Adrenal gland (tissue), 12 donors: Measurements from ENCODE around the gene MILR1. TPM values are rescaled to one million over a fixed set of nuclear protein-coding genes. Genes with fewer than 3 reads are reported as not detected.

Experiments used
- DNase-seq, 7 donors: peaks; one replicate each; pipeline ENCODE4 v3.0.0-alpha.2; 2019 to 2020
- H3K27ac ChIP-seq, 5 donors: fragments of 200-600 bp; sonication (generic) in 4 of 5; 1 replicate in 3 of 5; 2 replicates in 2 of 5; pipeline versions ENCODE4 v1.5.1 to v1.8.0; 2016 to 2020; ENCODE audit warnings: mild to moderate bottlenecking in 1 of 5
- H3K27me3 ChIP-seq: fragments of 200-600 bp; 2 replicates; pipeline ENCODE4 v1.8.0; 2021
- H3K36me3 ChIP-seq, 2 donors: fragments of 200-600 bp; replicated peaks in 1 of 2; 1 replicate in 1 of 2; 2 replicates in 1 of 2; pipeline versions ENCODE4 v1.5.1 to v1.8.0; 2018 to 2022
- H3K4me1 ChIP-seq, 2 donors: fragments of 200-600 bp; replicated peaks in 1 of 2; 1 replicate in 1 of 2; 2 replicates in 1 of 2; pipeline versions ENCODE4 v1.5.1 to v1.8.0; 2018 to 2021
- H3K4me3 ChIP-seq, 4 donors: fragments of 200-600 bp; sonication (generic) in 3 of 4; one replicate each; pipeline ENCODE4 v1.5.1; 2016 to 2018
- H3K9me3 ChIP-seq, 3 donors: fragments of 200-600 bp; sonication (generic) in 1 of 3; replicated peaks in 1 of 3; 1 replicate in 2 of 3; 2 replicates in 1 of 3; pipeline versions ENCODE4 v1.5.1 to v1.8.0; 2016 to 2021
- CTCF ChIP-seq, 6 experiments: fragments of 450-650 bp in 4 of 6; fragments of 200-600 bp in 2 of 6; sonication (generic) in 1 of 6; IDR thresholded peaks; 1 replicate in 5 of 6; 2 replicates in 1 of 6; pipeline versions ENCODE4 v1.5.1 to v1.8.0; 2016 to 2021; ENCODE audit warnings: antibody characterized with exemption in 6 of 6, mild to moderate bottlenecking in 2 of 6, moderate library complexity in 1 of 6
- POLR2A ChIP-seq, 2 donors: fragments of 450-650 bp; IDR thresholded peaks; one replicate each; pipeline ENCODE4 v1.6.1; 2017; ENCODE audit warnings: antibody characterized with exemption in 2 of 2, mild to moderate bottlenecking in 2 of 2, moderate library complexity in 1 of 2
- WGBS, 4 donors: extraction: QIAGEN DNeasy Blood & Tissue Kit in 2 of 4; methylation state at CpG; one replicate each; pipeline versions ENCODE4 v1.1.5 to v1.1.7; 2013 to 2017; 5-methylcytosine and 5-hydroxymethylcytosine counted together
- intact Hi-C, 2 donors: fragments of 100-400 bp; cut with DNase I; formaldehyde crosslinking; loops; one replicate each; pipeline versions ENCODE4 v1.14.1 to v1.15.0; 2022 to 2023
- polyA plus RNA-seq, 3 donors: library from polyadenylated mRNA; stranded (reverse); fragments of 200-250 nt in 2 of 3; fragments of 350-450 nt in 1 of 3; fragmentation: Illumina TruSeq in 1 of 3; extraction: RNeasy Lipid Tissue Mini Kit (QIAGEN cat#74804) in 1 of 3; gene quantifications; one replicate each; pipeline ENCODE4 v1.2.3, GENCODE V29; 2013 to 2014
- total RNA-seq, 9 donors: library from RNA; depleted of rRNA in 4 of 9; stranded (reverse); fragments of >200 nt in 4 of 9; fragments of 120-200 nt in 1 of 9; fragmentation: NEBNext Ultra II Directional in 1 of 9; extraction: Animal tissue kit (Norgen Biotek cat#: 25700) in 1 of 9; gene quantifications; one replicate each; pipeline versions ENCODE4 v1.1.0 to v1.2.4, GENCODE V29; 2013 to 2023
- donor health status: healthy with polysubstance abuse.
- donor health status: Bipolar disorder and iron deficiency.
- donor health status: DM: yes; HTN: yes; CAD: no.
- donor health status: DM: no; HTN: no; CAD: no.
- donor health status: DM: no; HTN: no; CAD: no.
- donor health status: DM: yes; HTN: yes; CAD: no.

Gene MILR1
- total and polyA plus RNA-seq, 12 donors: 2.9 to 28.0 (median 17.1) TPM

- Histone ChIP-seq H3K9me3 (peaks cover 0 to 7% (median 3%) of the 10 kb centered on the region in 3 donors), H3K27me3 (no peaks in the 10 kb centered on the region), H3K36me3 (no peaks in the 10 kb centered on the region), H3K4me1 (peaks cover 0 to 10% of the 10 kb centered on the region in 2 donors), H3K4me3 (no peak overlapping the region), H3K27ac (no peak overlapping the region)
- intact Hi-C loops: no loop called here
- no peak for DNase-seq
- 67 to 79% (median 79%) methylated on average over 2 of the region's 2 CpGs for WGBS, 4 donors
- TF ChIP-seq CTCF (IDR thresholded peaks at IDR 0.05): no peak
- TF ChIP-seq POLR2A (IDR thresholded peaks at IDR 0.05): no peak
Observed at GRCh38 chr17:64439956-64440355, 9.0 kb upstream of the MILR1 start.

DNA sequence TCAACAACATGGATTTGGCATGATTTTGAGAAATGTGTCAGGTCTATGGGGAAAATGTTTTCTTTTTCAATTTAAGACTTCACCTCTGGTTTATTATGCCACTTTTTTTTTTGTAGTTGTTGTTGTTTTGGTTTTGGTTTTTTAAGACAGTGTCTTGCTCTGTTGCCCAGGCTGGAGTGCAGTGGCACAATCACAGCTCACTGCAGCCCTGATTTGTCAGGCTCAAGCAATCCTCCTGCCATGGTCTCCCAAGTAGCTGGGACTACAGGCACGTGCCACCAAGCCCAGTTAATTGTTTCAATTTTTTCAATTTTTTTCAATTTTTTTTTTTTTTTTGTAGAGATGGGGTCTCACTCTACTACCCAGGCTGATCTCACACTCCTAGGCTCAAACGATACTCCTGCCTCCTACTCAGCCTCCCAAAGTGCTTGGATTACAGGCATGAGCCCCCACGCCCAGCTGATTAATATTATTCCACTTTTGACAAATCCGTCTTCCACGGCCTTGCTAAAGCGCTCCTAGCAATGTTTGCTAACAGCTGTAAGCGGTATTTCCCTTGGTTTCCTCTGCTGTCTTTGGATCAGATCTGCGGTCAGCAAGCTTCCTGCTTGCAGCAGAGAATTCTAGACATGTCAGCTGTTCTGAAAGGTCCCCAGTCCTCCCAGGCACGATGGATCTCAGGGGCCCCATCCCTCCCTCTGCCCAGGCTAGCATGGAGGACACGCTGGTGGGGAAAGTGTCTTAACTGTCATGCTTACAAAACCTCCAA lies 7.0 kb upstream of the MILR1 start:
- peak in 6 of 7 donors; percentile 18 to 64 (median 38) for DNase-seq
- H3K36me3 ChIP-seq: no peaks in the 10 kb centered on the region
- 45 to 71% (median 52%) methylated on average over 10 of the region's 10 CpGs for WGBS, 4 donors
- peaks cover 0 to 10% of the 10 kb centered on the region in 2 donors for H3K4me1 ChIP-seq
- TF ChIP-seq POLR2A (IDR thresholded peaks at IDR 0.05) (no peak), CTCF (IDR thresholded peaks at IDR 0.05) (no peak)
- no peak overlapping the region for H3K4me3 ChIP-seq
- H3K9me3 ChIP-seq: peaks cover 0 to 7% (median 3%) of the 10 kb centered on the region in 3 donors
- intact Hi-C loops: no loop called here
- no peaks in the 10 kb centered on the region for H3K27me3 ChIP-seq
- H3K27ac ChIP-seq: peak overlapping the region in 4 of 5 donors; percentile 45 to 84 (median 46)

DNA sequence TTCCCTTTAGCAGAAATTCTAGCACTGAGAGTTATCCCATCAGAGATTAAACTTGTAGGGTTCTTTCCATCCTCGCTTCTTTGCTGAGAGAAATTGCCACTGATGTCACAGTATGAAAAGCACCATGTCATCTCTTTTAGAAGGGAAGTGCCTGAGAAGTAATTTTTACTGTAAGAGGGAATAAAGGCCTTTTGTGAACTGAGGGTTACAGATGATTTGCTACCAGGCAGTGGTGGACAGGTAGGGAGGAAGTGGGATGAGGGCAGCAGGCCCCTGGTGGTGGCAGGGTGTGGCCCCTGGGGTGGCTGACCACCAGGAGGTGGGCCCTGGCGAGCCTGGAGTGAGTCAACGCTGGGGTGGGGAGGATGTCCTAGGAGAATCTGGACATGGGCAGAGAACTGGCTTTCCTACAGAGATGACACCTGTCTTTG lies 6.4 kb upstream of the MILR1 start:
- WGBS, 4 donors: 63 to 80% (median 71%) methylated on average over 3 of the region's 3 CpGs
- peaks cover 0 to 10% of the 10 kb centered on the region in 2 donors for H3K4me1 ChIP-seq
- H3K4me3 ChIP-seq: no peak overlapping the region
- H3K9me3 ChIP-seq: peaks cover 0 to 7% (median 3%) of the 10 kb centered on the region in 3 donors
- TF ChIP-seq CTCF (IDR thresholded peaks at IDR 0.05) (no peak), POLR2A (IDR thresholded peaks at IDR 0.05) (no peak)
- H3K27me3 ChIP-seq: no peaks in the 10 kb centered on the region
- intact Hi-C loops: no loop called here
- peak overlapping the region in 4 of 5 donors; percentile 45 to 84 (median 50) for H3K27ac ChIP-seq
- DNase-seq: no peak
- no peaks in the 10 kb centered on the region for H3K36me3 ChIP-seq

DNA sequence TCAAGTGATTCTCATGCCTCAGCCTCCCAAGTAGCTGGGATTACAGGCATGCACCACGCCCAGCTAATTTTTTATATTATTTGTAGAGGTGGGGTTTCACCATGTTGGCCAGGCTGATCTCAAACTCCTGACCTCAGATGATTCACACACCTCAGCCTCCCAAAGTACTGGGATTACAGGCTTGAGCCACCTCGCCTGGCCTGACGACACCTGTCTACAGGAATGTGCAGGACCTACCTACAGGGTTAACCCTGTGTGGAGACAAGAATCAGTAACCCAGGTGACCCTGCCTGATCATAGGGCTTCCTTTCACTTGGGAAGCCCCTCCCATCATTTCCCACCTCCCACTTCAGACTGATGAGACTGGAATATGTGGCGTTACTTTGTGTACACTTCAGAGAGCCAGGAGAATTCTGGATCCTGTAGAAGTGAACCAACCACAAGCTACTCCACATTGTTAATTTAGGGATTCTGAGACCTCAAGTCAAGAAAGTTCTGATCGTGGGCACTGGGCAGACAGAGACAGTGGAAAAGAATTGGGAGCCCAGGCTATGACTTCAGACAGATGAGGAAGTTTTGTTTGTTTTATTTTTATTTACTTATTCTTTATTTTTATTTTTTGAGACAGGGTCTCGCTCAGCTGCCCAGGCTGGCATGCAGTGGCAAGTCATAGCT lies 5.7 kb upstream of the MILR1 start:
- DNase-seq: no peak
- Histone ChIP-seq H3K4me3 (no peak overlapping the region), H3K27ac (peak overlapping the region in 3 of 5 donors; percentile 40 to 84 (median 54)), H3K4me1 (peaks cover 0 to 10% of the 10 kb centered on the region in 2 donors), H3K9me3 (peaks cover 0 to 1% (median 0%) of the 10 kb centered on the region in 3 donors), H3K27me3 (no peaks in the 10 kb centered on the region), H3K36me3 (no peaks in the 10 kb centered on the region)
- WGBS, 4 donors: 91 to 94% (median 92%) methylated on average over 6 of the region's 6 CpGs
- TF ChIP-seq CTCF (IDR thresholded peaks at IDR 0.05) (no peak), POLR2A (IDR thresholded peaks at IDR 0.05) (no peak)
- intact Hi-C loops: no loop called here
